ENCODE results near the gene PLA2G4F. TPM values are rescaled to one million over a fixed set of nuclear protein-coding genes. Genes with fewer than 3 reads are reported as not detected.

Gene PLA2G4F
- total RNA-seq, 2 experiments from 2014 or later: not detected

GRCh38 chr15:42158941-42159340 lies 2.5 kb upstream of the PLA2G4F start:
- peaks cover 50% of the 10 kb centered on the region for H3K36me3 ChIP-seq (ENCODE audit: insufficient read depth, low read length)
- H2AFZ ChIP-seq (ENCODE audit: low read length): no peak overlapping the region
- H3K27ac ChIP-seq (ENCODE audit: low read depth, low read length, poor library complexity, severe bottlenecking): no peak overlapping the region
- intact Hi-C loops (cut with micrococcal nuclease; ENCODE audit: unreplicated experiment): no loop called here
- H3K79me2 ChIP-seq (ENCODE audit: insufficient read depth, low read depth, low read length): no peaks in the 10 kb centered on the region
- CTCF ChIA-PET (ENCODE audit: unreplicated experiment): no interaction called here
- H3K4me3 ChIP-seq (ENCODE audit: low read depth, low read length, poor library complexity, severe bottlenecking): no peak overlapping the region
- no peaks in the 10 kb centered on the region for H3K9me3 ChIP-seq (ENCODE audit: low read length)
- H3K4me2 ChIP-seq (ENCODE audit: low read length): no peak overlapping the region
- TF ChIP-seq EZH2phosphoT487 (IDR thresholded peaks at IDR 0.05; ENCODE audit: borderline replicate concordance, low read depth, low read length): no peak
- no peaks in the 10 kb centered on the region for H3K4me1 ChIP-seq (ENCODE audit: insufficient read depth, low read length, poor library complexity, severe bottlenecking)
- POLR2A ChIA-PET: no interaction called here
- H4K20me1 ChIP-seq (ENCODE audit: insufficient read depth, low read length): no peaks in the 10 kb centered on the region
- H3K9me2 ChIP-seq (ENCODE audit: insufficient read depth, low read length): no peaks in the 10 kb centered on the region
- BruUV-seq (replicated peaks): no TSS peak
- DNase-seq (ENCODE audit: low spot score): no peak

DNA sequence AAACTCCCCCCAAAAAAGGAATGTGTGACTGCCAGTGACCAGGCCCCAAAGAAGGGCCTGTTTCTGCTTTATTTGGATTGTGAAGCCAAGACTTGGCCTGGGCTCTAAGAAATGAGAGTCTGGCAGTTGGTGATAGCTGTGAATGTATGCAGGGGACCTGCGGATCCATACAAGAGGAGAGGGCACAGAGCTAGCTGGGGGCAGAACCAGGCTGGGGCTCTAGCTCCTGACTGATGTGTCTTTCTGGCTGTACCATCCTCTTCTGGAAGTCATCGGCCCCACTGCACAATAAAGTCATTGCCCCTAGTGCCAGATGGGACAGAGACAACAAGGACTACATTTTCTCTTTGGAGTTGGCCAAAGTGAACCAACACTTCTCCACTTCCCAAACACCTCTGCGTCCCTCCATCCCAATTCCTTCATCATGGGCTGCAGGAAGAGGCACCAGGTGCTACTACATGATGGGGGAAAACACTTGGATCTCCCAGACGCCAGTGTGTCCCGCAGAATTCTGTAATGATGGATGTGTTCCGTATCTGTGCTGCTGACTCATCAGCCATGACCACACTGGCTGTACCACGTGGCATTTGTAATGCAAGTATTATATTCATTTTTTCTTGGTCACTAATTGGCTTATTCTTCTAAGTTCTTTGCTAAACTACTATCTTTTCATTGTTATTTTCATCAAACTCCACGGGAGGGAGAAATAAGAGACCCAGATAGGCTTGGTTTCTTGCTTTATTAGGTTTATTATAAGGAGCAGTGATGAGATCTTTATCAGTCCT lies 1.7 kb upstream of the PLA2G4F start:
- TF ChIP-seq, protein P1, sequence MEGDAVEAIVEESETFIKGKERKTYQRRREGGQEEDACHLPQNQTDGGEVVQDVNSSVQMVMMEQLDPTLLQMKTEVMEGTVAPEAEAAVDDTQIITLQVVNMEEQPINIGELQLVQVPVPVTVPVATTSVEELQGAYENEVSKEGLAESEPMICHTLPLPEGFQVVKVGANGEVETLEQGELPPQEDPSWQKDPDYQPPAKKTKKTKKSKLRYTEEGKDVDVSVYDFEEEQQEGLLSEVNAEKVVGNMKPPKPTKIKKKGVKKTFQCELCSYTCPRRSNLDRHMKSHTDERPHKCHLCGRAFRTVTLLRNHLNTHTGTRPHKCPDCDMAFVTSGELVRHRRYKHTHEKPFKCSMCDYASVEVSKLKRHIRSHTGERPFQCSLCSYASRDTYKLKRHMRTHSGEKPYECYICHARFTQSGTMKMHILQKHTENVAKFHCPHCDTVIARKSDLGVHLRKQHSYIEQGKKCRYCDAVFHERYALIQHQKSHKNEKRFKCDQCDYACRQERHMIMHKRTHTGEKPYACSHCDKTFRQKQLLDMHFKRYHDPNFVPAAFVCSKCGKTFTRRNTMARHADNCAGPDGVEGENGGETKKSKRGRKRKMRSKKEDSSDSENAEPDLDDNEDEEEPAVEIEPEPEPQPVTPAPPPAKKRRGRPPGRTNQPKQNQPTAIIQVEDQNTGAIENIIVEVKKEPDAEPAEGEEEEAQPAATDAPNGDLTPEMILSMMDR (conservative IDR thresholded peaks at IDR 0.05; ENCODE audit: low read length): no peak
- no peak for TF ChIP-seq EZH2phosphoT487 (IDR thresholded peaks at IDR 0.05; ENCODE audit: borderline replicate concordance, low read depth, low read length)
- Histone ChIP-seq H3K9me2 (ENCODE audit: insufficient read depth, low read length) (no peaks in the 10 kb centered on the region), H3K4me1 (ENCODE audit: insufficient read depth, low read length, poor library complexity, severe bottlenecking) (no peaks in the 10 kb centered on the region), H3K79me2 (ENCODE audit: insufficient read depth, low read depth, low read length) (no peaks in the 10 kb centered on the region), H4K20me1 (ENCODE audit: insufficient read depth, low read length) (no peaks in the 10 kb centered on the region), H3K4me3 (ENCODE audit: low read depth, low read length, poor library complexity, severe bottlenecking) (no peak overlapping the region), H3K27ac (ENCODE audit: low read depth, low read length, poor library complexity, severe bottlenecking) (no peak overlapping the region), H3K4me2 (ENCODE audit: low read length) (no peak overlapping the region), H3K9me3 (ENCODE audit: low read length) (no peaks in the 10 kb centered on the region), H2AFZ (ENCODE audit: low read length) (no peak overlapping the region), H3K36me3 (ENCODE audit: insufficient read depth, low read length) (peaks cover 42% of the 10 kb centered on the region)
- no TSS peak for BruUV-seq (replicated peaks)
- ChIA-PET POLR2A (no interaction called here), CTCF (ENCODE audit: unreplicated experiment) (interaction anchor here (0.5 kb wide), 1 partner anchor 30 kb away, joined by 3 read pairs; no protein-coding TSS in a partner anchor)
- DNase-seq (ENCODE audit: low spot score): no peak
- intact Hi-C loops (cut with micrococcal nuclease; ENCODE audit: unreplicated experiment): no loop called here

- Histone ChIP-seq H3K4me2 (ENCODE audit: low read length) (no peak overlapping the region), H3K4me3 (ENCODE audit: low read depth, low read length, poor library complexity, severe bottlenecking) (no peak overlapping the region), H2AFZ (ENCODE audit: low read length) (no peak overlapping the region), H3K27ac (ENCODE audit: low read depth, low read length, poor library complexity, severe bottlenecking) (no peak overlapping the region), H3K4me1 (ENCODE audit: insufficient read depth, low read length, poor library complexity, severe bottlenecking) (no peaks in the 10 kb centered on the region), H3K9me3 (ENCODE audit: low read length) (no peaks in the 10 kb centered on the region), H4K20me1 (ENCODE audit: insufficient read depth, low read length) (no peaks in the 10 kb centered on the region), H3K36me3 (ENCODE audit: insufficient read depth, low read length) (peaks cover 35% of the 10 kb centered on the region), H3K9me2 (ENCODE audit: insufficient read depth, low read length) (no peaks in the 10 kb centered on the region), H3K79me2 (ENCODE audit: insufficient read depth, low read depth, low read length) (no peaks in the 10 kb centered on the region)
- ChIA-PET CTCF (ENCODE audit: unreplicated experiment) (no interaction called here), POLR2A (no interaction called here)
- no TSS peak for BruUV-seq (replicated peaks)
- TF ChIP-seq, protein P1 (conservative IDR thresholded peaks at IDR 0.05; ENCODE audit: low read length): no peak
- TF ChIP-seq EZH2phosphoT487 (IDR thresholded peaks at IDR 0.05; ENCODE audit: borderline replicate concordance, low read depth, low read length): no peak
- intact Hi-C loops (cut with micrococcal nuclease; ENCODE audit: unreplicated experiment): no loop called here
- DNase-seq (ENCODE audit: low spot score): no peak
Measured at GRCh38 chr15:42157381-42157780, 945 bp upstream of the PLA2G4F start.

Measured in OCI-LY7 (cell line).